ENCODE results near the gene TTC38.

DNA sequence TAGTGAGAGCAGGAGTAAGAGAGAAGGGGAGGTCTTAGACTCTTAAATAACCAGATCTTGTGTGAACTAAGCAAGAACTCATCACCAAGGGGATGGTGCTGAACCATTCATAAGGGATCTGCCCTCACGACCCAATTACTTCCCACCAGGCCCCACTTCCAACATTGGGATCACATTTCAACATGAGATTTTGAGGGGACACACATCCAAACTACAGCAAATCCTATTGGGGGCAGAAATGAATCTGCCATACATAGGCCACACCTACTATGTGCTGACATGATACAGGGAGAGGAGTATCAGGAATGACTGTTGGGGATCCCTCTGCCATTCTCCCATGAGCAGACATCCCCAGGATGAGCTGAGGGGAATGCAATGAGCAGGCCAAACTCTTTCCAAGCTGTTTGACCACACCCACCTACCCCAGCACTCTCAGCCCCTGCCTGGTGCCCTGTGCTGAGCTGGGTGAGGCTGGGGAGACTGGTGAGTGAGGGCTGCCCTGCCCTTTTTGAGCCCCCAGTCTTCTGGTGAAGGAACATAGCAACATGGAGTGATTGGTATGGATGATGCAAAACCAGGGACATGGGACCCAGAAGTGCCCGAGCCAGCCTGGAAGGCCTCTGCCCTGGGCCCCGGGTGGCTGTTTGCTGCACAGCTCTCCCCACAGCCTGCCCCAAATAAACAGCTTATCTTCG is 27.6 kb downstream of the TTC38 start:
- TF ChIP-seq, protein P1, sequence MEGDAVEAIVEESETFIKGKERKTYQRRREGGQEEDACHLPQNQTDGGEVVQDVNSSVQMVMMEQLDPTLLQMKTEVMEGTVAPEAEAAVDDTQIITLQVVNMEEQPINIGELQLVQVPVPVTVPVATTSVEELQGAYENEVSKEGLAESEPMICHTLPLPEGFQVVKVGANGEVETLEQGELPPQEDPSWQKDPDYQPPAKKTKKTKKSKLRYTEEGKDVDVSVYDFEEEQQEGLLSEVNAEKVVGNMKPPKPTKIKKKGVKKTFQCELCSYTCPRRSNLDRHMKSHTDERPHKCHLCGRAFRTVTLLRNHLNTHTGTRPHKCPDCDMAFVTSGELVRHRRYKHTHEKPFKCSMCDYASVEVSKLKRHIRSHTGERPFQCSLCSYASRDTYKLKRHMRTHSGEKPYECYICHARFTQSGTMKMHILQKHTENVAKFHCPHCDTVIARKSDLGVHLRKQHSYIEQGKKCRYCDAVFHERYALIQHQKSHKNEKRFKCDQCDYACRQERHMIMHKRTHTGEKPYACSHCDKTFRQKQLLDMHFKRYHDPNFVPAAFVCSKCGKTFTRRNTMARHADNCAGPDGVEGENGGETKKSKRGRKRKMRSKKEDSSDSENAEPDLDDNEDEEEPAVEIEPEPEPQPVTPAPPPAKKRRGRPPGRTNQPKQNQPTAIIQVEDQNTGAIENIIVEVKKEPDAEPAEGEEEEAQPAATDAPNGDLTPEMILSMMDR (IDR thresholded peaks at IDR 0.05) = no peak
- TF ChIP-seq MAFK (IDR thresholded peaks at IDR 0.05; ENCODE audit: partially characterized antibody) (no peak), POLR2A (IDR thresholded peaks at IDR 0.05; ENCODE audit: low read length) (no peak), EP300 (IDR thresholded peaks at IDR 0.05) (no peak), SMC3 (IDR thresholded peaks at IDR 0.05) (no peak)
- TF ChIP-seq, protein P2, sequence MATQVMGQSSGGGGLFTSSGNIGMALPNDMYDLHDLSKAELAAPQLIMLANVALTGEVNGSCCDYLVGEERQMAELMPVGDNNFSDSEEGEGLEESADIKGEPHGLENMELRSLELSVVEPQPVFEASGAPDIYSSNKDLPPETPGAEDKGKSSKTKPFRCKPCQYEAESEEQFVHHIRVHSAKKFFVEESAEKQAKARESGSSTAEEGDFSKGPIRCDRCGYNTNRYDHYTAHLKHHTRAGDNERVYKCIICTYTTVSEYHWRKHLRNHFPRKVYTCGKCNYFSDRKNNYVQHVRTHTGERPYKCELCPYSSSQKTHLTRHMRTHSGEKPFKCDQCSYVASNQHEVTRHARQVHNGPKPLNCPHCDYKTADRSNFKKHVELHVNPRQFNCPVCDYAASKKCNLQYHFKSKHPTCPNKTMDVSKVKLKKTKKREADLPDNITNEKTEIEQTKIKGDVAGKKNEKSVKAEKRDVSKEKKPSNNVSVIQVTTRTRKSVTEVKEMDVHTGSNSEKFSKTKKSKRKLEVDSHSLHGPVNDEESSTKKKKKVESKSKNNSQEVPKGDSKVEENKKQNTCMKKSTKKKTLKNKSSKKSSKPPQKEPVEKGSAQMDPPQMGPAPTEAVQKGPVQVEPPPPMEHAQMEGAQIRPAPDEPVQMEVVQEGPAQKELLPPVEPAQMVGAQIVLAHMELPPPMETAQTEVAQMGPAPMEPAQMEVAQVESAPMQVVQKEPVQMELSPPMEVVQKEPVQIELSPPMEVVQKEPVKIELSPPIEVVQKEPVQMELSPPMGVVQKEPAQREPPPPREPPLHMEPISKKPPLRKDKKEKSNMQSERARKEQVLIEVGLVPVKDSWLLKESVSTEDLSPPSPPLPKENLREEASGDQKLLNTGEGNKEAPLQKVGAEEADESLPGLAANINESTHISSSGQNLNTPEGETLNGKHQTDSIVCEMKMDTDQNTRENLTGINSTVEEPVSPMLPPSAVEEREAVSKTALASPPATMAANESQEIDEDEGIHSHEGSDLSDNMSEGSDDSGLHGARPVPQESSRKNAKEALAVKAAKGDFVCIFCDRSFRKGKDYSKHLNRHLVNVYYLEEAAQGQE (IDR thresholded peaks at IDR 0.05) = no peak
